Keratinocyte (primary cell): ENCODE data around the gene USP34. TPM values are rescaled to one million over a fixed set of nuclear protein-coding genes. Genes with fewer than 3 reads are reported as not detected.

Source experiments
- DNase-seq: peaks from one replicate; pipeline ENCODE4 v3.0.0-alpha.2; 2011; ENCODE audit warnings: low read depth, missing footprints, low spot score
- FAIRE-seq: peaks from 2 replicates; lab custom pipeline; 2011; peaks lifted over from hg19 to GRCh38; lab: Jason Lieb, UNC
- H2AFZ ChIP-seq: 2 replicates; pipeline ENCODE4 v1.6.0; 2012; ENCODE audit warnings: low read length, control low read depth, inconsistent platforms; ENCODE audit not compliant: control insufficient read depth
- H3K27ac ChIP-seq: 2 replicates; pipeline ENCODE4 v1.5.1; 2011; ENCODE audit warnings: low read length; ENCODE audit not compliant: control insufficient read depth, insufficient read depth
- H3K27me3 ChIP-seq: 3 replicates; pipeline ENCODE4 v1.6.0; 2011; ENCODE audit warnings: low read length; ENCODE audit not compliant: control insufficient read depth, insufficient read depth; ENCODE audit errors: extremely low read depth
- H3K36me3 ChIP-seq, 2 experiments: 2 replicates in 1 of 2; 3 replicates in 1 of 2; pipeline ENCODE4 v1.5.1; 2011; ENCODE audit warnings: low read length in 2 of 2, mild to moderate bottlenecking in 1 of 2; ENCODE audit not compliant: control insufficient read depth in 2 of 2, insufficient read depth in 2 of 2; ENCODE audit errors: extremely low read depth in 1 of 2
- H3K4me1 ChIP-seq: 3 replicates; pipeline ENCODE4 v1.5.1; 2011; ENCODE audit warnings: low read length; ENCODE audit not compliant: control insufficient read depth, insufficient read depth; ENCODE audit errors: extremely low read depth
- H3K4me2 ChIP-seq: 3 replicates; pipeline ENCODE4 v1.6.0; 2011; ENCODE audit warnings: low read depth, low read length; ENCODE audit not compliant: control insufficient read depth, insufficient read depth; ENCODE audit errors: extremely low read depth
- H3K4me3 ChIP-seq, 3 experiments: fragments of 200-600 bp in 1 of 3; sonication (generic) in 1 of 3; 2 replicates in 2 of 3; 3 replicates in 1 of 3; pipeline ENCODE4 v1.5.1; 2011 to 2016; ENCODE audit warnings: low read length in 3 of 3, mild to moderate bottlenecking in 3 of 3, control low read depth in 2 of 3, inconsistent platforms in 1 of 3, low read depth in 1 of 3, mixed read lengths in 1 of 3, mixed run types in 1 of 3, moderate library complexity in 1 of 3; ENCODE audit not compliant: control insufficient read depth in 2 of 3, insufficient read depth in 2 of 3; ENCODE audit errors: extremely low read depth in 1 of 3
- H3K79me2 ChIP-seq: 2 replicates; pipeline ENCODE4 v1.6.0; 2012; ENCODE audit warnings: low read length; ENCODE audit not compliant: control insufficient read depth, insufficient read depth
- H3K9ac ChIP-seq: 3 replicates; pipeline ENCODE4 v1.6.0; 2011; ENCODE audit warnings: low read length; ENCODE audit not compliant: control insufficient read depth, insufficient read depth; ENCODE audit errors: extremely low read depth
- H3K9me1 ChIP-seq: 3 replicates; pipeline ENCODE4 v1.6.0; 2011; ENCODE audit warnings: low read length; ENCODE audit not compliant: control insufficient read depth, insufficient read depth; ENCODE audit errors: extremely low read depth
- H3K9me3 ChIP-seq: 2 replicates; pipeline ENCODE4 v1.5.1; 2012; ENCODE audit warnings: low read depth, low read length; ENCODE audit not compliant: control insufficient read depth
- H4K20me1 ChIP-seq: 3 replicates; pipeline ENCODE4 v1.6.0; 2011; ENCODE audit warnings: low read length; ENCODE audit not compliant: control insufficient read depth, insufficient read depth; ENCODE audit errors: extremely low read depth
- CTCF ChIP-seq, 3 experiments: IDR thresholded peaks in 1 of 3; conservative IDR thresholded peaks in 1 of 3; optimal IDR thresholded peaks in 1 of 3; 2 replicates in 2 of 3; 3 replicates in 1 of 3; pipeline versions ENCODE3 to v1.5.1; 2011; ENCODE audit warnings: low read length in 3 of 3, mild to moderate bottlenecking in 3 of 3, moderate library complexity in 2 of 3, control low read depth in 1 of 3, inconsistent platforms in 1 of 3; ENCODE audit not compliant: insufficient read depth in 2 of 3; ENCODE audit errors: extremely low read depth in 1 of 3
- EZH2 ChIP-seq: IDR thresholded peaks from one replicate; pipeline ENCODE4 v1.6.1; 2012; ENCODE audit warnings: inconsistent platforms, mild to moderate bottlenecking, low read length, moderate library complexity
- dilution Hi-C: fragments of 300-500 bp; cut with MboI; formaldehyde crosslinking; loops from one replicate; pipeline ENCODE4 v1.7.0; 2020; ENCODE audit warnings: low sequenced_read_pairs; ENCODE audit not compliant: extremely low pct_ligation_motif_present
- polyA plus RNA-seq, 5 experiments: library from polyadenylated mRNA; depleted of rRNA in 3 of 5; stranded (reverse) in 3 of 5; stranded (forward) in 1 of 5; unstranded in 1 of 5; fragments of >200 nt; gene quantifications; 1 replicate in 1 of 5; 2 replicates in 3 of 5; 3 replicates in 1 of 5; pipeline versions ENCODE4 v1.2.1 to v1.2.3, GENCODE V29; 2011 to 2012; ENCODE audit warnings: missing spikeins in 2 of 5, low read depth in 1 of 5, low replicate concordance in 1 of 5

USP34 gene
- polyA plus RNA-seq, 1 donor (not counting 4 experiments of a cell fraction or from before 2014, with no cell fraction given): 54.7 TPM

- no peak overlapping the region for H3K4me3 ChIP-seq
- no peak for TF ChIP-seq CTCF (optimal IDR thresholded peaks at IDR 0.05 in 1 of 3, IDR thresholded peaks at IDR 0.05 in 1 of 3, conservative IDR thresholded peaks at IDR 0.05 in 1 of 3; ENCODE audit: extremely low read depth in 1 of 3, insufficient read depth in 2 of 3, low read length in 3 of 3)
- no peak for TF ChIP-seq EZH2
- H3K9me1 ChIP-seq: no peaks in the 10 kb centered on the region
- peaks cover 7% of the 10 kb centered on the region for H3K4me1 ChIP-seq
- no peak overlapping the region for H2AFZ ChIP-seq
- dilution Hi-C loops: no loop called here
- no peaks in the 10 kb centered on the region for H3K9me3 ChIP-seq
- no peaks in the 10 kb centered on the region for H3K27me3 ChIP-seq
- no peak overlapping the region for H3K9ac ChIP-seq
- H3K79me2 ChIP-seq: no peaks in the 10 kb centered on the region
- H3K4me2 ChIP-seq: no peak overlapping the region
- H3K27ac ChIP-seq: no peak overlapping the region
- DNase-seq (no peak), FAIRE-seq (no peak)
- H4K20me1 ChIP-seq: no peaks in the 10 kb centered on the region
- peaks cover 2% of the 10 kb centered on the region in 2 experiments for H3K36me3 ChIP-seq
Measured at GRCh38 chr2:61263830-61264229, 207.1 kb downstream of the USP34 start.

GRCh38 chr2:61262699-61263098 lies 208.2 kb downstream of the USP34 start:
- Histone ChIP-seq H3K4me2 (no peak overlapping the region), H3K4me1 (no peaks in the 10 kb centered on the region), H3K27me3 (no peaks in the 10 kb centered on the region), H3K4me3 (no peak overlapping the region), H2AFZ (no peak overlapping the region), H4K20me1 (no peaks in the 10 kb centered on the region), H3K9ac (no peak overlapping the region), H3K27ac (no peak overlapping the region), H3K36me3 (peaks cover 2 to 5% of the 10 kb centered on the region in 2 experiments), H3K79me2 (no peaks in the 10 kb centered on the region), H3K9me1 (no peaks in the 10 kb centered on the region), H3K9me3 (no peaks in the 10 kb centered on the region)
- DNase-seq: no peak
- dilution Hi-C loops: no loop called here
- no peak for TF ChIP-seq CTCF (optimal IDR thresholded peaks at IDR 0.05 in 1 of 3, IDR thresholded peaks at IDR 0.05 in 1 of 3, conservative IDR thresholded peaks at IDR 0.05 in 1 of 3; ENCODE audit: extremely low read depth in 1 of 3, insufficient read depth in 2 of 3, low read length in 3 of 3)
- no peak for TF ChIP-seq EZH2
- FAIRE-seq: no peak
